ENCODE measurements around the gene YARS1.

The YARS1 gene

DNA sequence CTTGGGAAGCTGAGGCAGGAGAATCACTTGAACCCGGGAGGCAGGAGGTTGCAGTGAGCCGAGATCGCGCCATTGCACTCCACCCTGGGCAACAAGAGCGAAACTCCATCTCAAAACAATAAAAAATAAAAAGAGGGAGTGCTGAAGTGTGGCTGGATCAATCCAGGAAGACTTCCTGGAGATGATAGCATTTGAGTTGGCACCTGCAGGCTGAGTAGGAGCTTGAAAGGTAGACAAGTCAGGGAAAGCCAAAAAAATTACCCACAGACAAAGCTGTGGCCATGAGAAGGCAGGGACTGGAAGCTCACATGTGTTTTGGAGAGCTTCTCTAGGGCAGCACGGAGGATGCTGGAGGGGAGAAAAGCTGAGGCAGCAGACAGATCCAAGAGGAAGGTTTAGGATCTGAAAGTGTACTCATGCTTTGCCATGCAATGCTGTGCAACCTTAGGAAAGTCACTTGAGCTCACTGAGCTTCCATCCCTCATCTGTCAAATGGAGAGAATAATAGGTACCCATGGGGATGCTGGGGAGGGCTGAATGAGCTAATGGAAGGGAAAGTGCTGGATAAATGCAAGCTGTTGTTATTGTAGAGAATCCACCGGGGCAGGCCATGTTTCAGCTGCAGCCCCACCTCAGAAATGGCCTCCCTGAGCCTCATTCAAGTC, 88.6 kb downstream of the YARS1 start:
- H3K27me3 ChIP-seq (ENCODE audit: control insufficient read depth, low read length), result no peaks in the 10 kb centered on the region
- H3K79me2 ChIP-seq (ENCODE audit: control insufficient read depth, low read length), result no peaks in the 10 kb centered on the region
- no peak overlapping the region for H3K27ac ChIP-seq (ENCODE audit: low read depth, low read length)
- no peaks in the 10 kb centered on the region for H4K20me1 ChIP-seq (ENCODE audit: control insufficient read depth, insufficient read depth, low read depth, low read length)
- H3K9me2 ChIP-seq (replicated peaks; ENCODE audit: control insufficient read depth, low read length), result no peaks in the 10 kb centered on the region
- H3K4me2 ChIP-seq (ENCODE audit: low read length), result no peak overlapping the region
- no peaks in the 10 kb centered on the region for H3F3A ChIP-seq (ENCODE audit: control insufficient read depth, insufficient read depth)
- H3K4me3 ChIP-seq (ENCODE audit: low read length), result no peak overlapping the region
- H3K36me3 ChIP-seq (ENCODE audit: control insufficient read depth, low read length), result no peaks in the 10 kb centered on the region
- TF ChIP-seq EZH2phosphoT487 (IDR thresholded peaks at IDR 0.05; ENCODE audit: borderline replicate concordance, low read length) (no peak), CTCF (IDR thresholded peaks at IDR 0.05; ENCODE audit: low read depth, low read length, poor library complexity, severe bottlenecking) (no peak)
- no peaks in the 10 kb centered on the region for H3K9me3 ChIP-seq (ENCODE audit: control insufficient read depth, insufficient read depth, low read length)
- no peaks in the 10 kb centered on the region for H3K4me1 ChIP-seq (ENCODE audit: control insufficient read depth, low read length)

DNA sequence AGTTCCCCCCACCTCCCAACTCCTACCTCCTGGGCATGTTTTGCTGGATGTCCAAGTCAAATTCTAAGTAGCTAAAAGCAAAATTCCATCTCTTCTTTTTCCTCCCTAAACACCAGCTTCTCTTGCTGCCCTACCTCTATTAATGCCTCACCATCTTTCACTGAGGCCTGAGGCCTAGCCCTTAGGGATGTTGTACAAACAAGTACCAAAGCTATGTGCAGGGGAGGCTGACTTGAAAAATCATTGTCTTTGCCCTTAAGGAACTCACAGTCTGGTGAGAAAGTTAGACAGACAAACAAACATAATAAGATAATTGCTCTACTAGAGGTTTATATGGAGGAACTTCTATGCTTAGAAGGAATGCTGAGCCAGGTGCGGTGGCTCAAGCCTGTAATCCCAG, 89.3 kb downstream of the YARS1 start:
- H3K4me3 ChIP-seq (ENCODE audit: low read length), result no peak overlapping the region
- no peaks in the 10 kb centered on the region for H4K20me1 ChIP-seq (ENCODE audit: control insufficient read depth, insufficient read depth, low read depth, low read length)
- H3K4me2 ChIP-seq (ENCODE audit: low read length), result no peak overlapping the region
- no peaks in the 10 kb centered on the region for H3K79me2 ChIP-seq (ENCODE audit: control insufficient read depth, low read length)
- no peaks in the 10 kb centered on the region for H3K36me3 ChIP-seq (ENCODE audit: control insufficient read depth, low read length)
- H3K9me2 ChIP-seq (replicated peaks; ENCODE audit: control insufficient read depth, low read length), result no peaks in the 10 kb centered on the region
- H3K27me3 ChIP-seq (ENCODE audit: control insufficient read depth, low read length), result no peaks in the 10 kb centered on the region
- H3F3A ChIP-seq (ENCODE audit: control insufficient read depth, insufficient read depth), result no peaks in the 10 kb centered on the region
- H3K4me1 ChIP-seq (ENCODE audit: control insufficient read depth, low read length), result no peaks in the 10 kb centered on the region
- no peaks in the 10 kb centered on the region for H3K9me3 ChIP-seq (ENCODE audit: control insufficient read depth, insufficient read depth, low read length)
- no peak for TF ChIP-seq CTCF (IDR thresholded peaks at IDR 0.05; ENCODE audit: low read depth, low read length, poor library complexity, severe bottlenecking)
- no peak for TF ChIP-seq EZH2phosphoT487 (IDR thresholded peaks at IDR 0.05; ENCODE audit: borderline replicate concordance, low read length)
- H3K27ac ChIP-seq (ENCODE audit: low read depth, low read length), result no peak overlapping the region

GRCh38 chr1:32725615-32725982, 91.6 kb downstream of the YARS1 start:
- Histone ChIP-seq H3K9me2 (replicated peaks; ENCODE audit: control insufficient read depth, low read length) (no peaks in the 10 kb centered on the region), H3F3A (ENCODE audit: control insufficient read depth, insufficient read depth) (no peaks in the 10 kb centered on the region), H3K4me2 (ENCODE audit: low read length) (no peak overlapping the region), H4K20me1 (ENCODE audit: control insufficient read depth, insufficient read depth, low read depth, low read length) (no peaks in the 10 kb centered on the region), H3K27me3 (ENCODE audit: control insufficient read depth, low read length) (peaks cover 8% of the 10 kb centered on the region; the same call in 1 of the 2 replicates), H3K36me3 (ENCODE audit: control insufficient read depth, low read length) (no peaks in the 10 kb centered on the region), H3K4me3 (ENCODE audit: low read length) (no peak overlapping the region), H3K79me2 (ENCODE audit: control insufficient read depth, low read length) (no peaks in the 10 kb centered on the region), H3K9me3 (ENCODE audit: control insufficient read depth, insufficient read depth, low read length) (no peaks in the 10 kb centered on the region), H3K4me1 (ENCODE audit: control insufficient read depth, low read length) (no peaks in the 10 kb centered on the region), H3K27ac (ENCODE audit: low read depth, low read length) (no peak overlapping the region)
- TF ChIP-seq EZH2phosphoT487 (IDR thresholded peaks at IDR 0.05; ENCODE audit: borderline replicate concordance, low read length) (no peak), CTCF (IDR thresholded peaks at IDR 0.05; ENCODE audit: low read depth, low read length, poor library complexity, severe bottlenecking) (no peak)
